HCT116 (cell line): Measurements from ENCODE around the gene BRD4. TPM values are rescaled to one million over a fixed set of nuclear protein-coding genes. Genes with fewer than 3 reads are reported as not detected.

Experiments
- ATAC-seq: fragments of 200-7000 bp; cut with Tn5 transposase; 2 replicates; pipeline ENCODE4 v1.9.1; 2020; ENCODE audit warnings: mild to moderate bottlenecking, moderate library complexity
- BruUV-seq: library from RNA; stranded (reverse); fragments of 400-500 nt; replicated peaks from 2 replicates; lab custom pipeline; 2021; lab: Mats Ljungman, UMichigan
- CTCF ChIA-PET: fragments of 300-600 bp; sonication (Branson Sonifier 250); formaldehyde crosslinking; loops from one replicate; lab custom pipeline; 2021; ENCODE audit warnings: antibody characterized with exemption; lab: Charles Lee
- POLR2A ChIA-PET: fragments of 300-600, 350-600 bp; sonication (Branson Sonifier 250); formaldehyde crosslinking; loops from one replicate; lab custom pipeline; 2021; ENCODE audit warnings: antibody characterized with exemption; lab: Charles Lee
- RAD21 ChIA-PET, 2 experiments: fragments of 300-600 bp; sonication (Branson Sonifier 250); formaldehyde crosslinking; loops; one replicate each; lab custom pipeline; 2023; ENCODE audit warnings: low total read pairs in 2 of 2; ENCODE audit not compliant: uncharacterized antibody in 2 of 2, unreplicated experiment in 2 of 2, low non-redundant PET in 1 of 2; lab: Charles Lee
- DNase-seq: peaks from one replicate; pipeline ENCODE4 v3.0.0-alpha.2; 2010; ENCODE audit warnings: low read depth, low spot score
- H2AFZ ChIP-seq: fragments of 200-600 bp; shearing (Covaris generic), sonication (generic); 2 replicates; pipeline ENCODE4 v1.6.1; 2017; ENCODE audit warnings: low read depth, mixed run types, mixed read lengths, antibody characterized with exemption, low read length; ENCODE audit not compliant: poor library complexity, severe bottlenecking
- H3K27ac ChIP-seq: 2 replicates; pipeline ENCODE4 v1.5.1; 2012; ENCODE audit warnings: low read depth, low read length
- H3K27me3 ChIP-seq: fragments of 200-600 bp; sonication (generic); 2 replicates; pipeline ENCODE4 v1.6.1; 2016; ENCODE audit warnings: mixed run types, low read length, mixed read lengths; ENCODE audit not compliant: insufficient read depth
- H3K36me3 ChIP-seq, 2 experiments: fragments of 200-500 bp in 1 of 2; fragments of 200-600 bp in 1 of 2; sonication (Bioruptor generic) in 1 of 2; sonication (generic) in 1 of 2; 2 replicates each; pipeline versions ENCODE4 v1.5.1 to v1.6.1; 2014 to 2016; ENCODE audit warnings: low read length in 2 of 2, inconsistent platforms in 1 of 2, mixed read lengths in 1 of 2, mixed run types in 1 of 2; ENCODE audit not compliant: insufficient read depth in 2 of 2, control insufficient read depth in 1 of 2
- H3K4me1 ChIP-seq, 2 experiments: fragments of 200-600 bp in 1 of 2; sonication (generic) in 1 of 2; 2 replicates each; pipeline versions ENCODE4 v1.5.1 to v1.6.1; 2012 to 2017; ENCODE audit warnings: low read length in 2 of 2, inconsistent platforms in 1 of 2, mild to moderate bottlenecking in 1 of 2, mixed read lengths in 1 of 2, mixed run types in 1 of 2, moderate library complexity in 1 of 2; ENCODE audit not compliant: insufficient read depth in 2 of 2, control insufficient read depth in 1 of 2
- H3K4me2 ChIP-seq: fragments of 200-600 bp; sonication (generic); 2 replicates; pipeline ENCODE4 v1.6.1; 2017; ENCODE audit warnings: mixed run types, low read length, mixed read lengths
- H3K4me3 ChIP-seq, 2 experiments: fragments of 200-600 bp in 1 of 2; sonication (generic) in 1 of 2; replicated peaks in 1 of 2; 2 replicates each; pipeline ENCODE4 v1.5.1; 2011 to 2016; ENCODE audit warnings: low read length in 2 of 2, control low read depth in 1 of 2, low read depth in 1 of 2, mild to moderate bottlenecking in 1 of 2, mixed read lengths in 1 of 2, mixed run types in 1 of 2
- H3K79me2 ChIP-seq: fragments of 200-600 bp; sonication (generic); 2 replicates; pipeline ENCODE4 v1.6.1; 2017; ENCODE audit warnings: mild to moderate bottlenecking, mixed run types, low read length, moderate library complexity, mixed read lengths; ENCODE audit not compliant: insufficient read depth
- H3K9ac ChIP-seq: fragments of 200-600 bp; sonication (generic); 2 replicates; pipeline ENCODE4 v1.6.1; 2016; ENCODE audit warnings: low read length, mixed read lengths
- H3K9me2 ChIP-seq: fragments of 200-600 bp; sonication (generic), shearing (Covaris generic); 2 replicates; pipeline ENCODE4 v1.6.1; 2017; ENCODE audit warnings: mixed run types, mild to moderate bottlenecking, moderate library complexity; ENCODE audit not compliant: insufficient read depth
- H3K9me3 ChIP-seq, 2 experiments: fragments of 200-500 bp in 1 of 2; fragments of 200-600 bp in 1 of 2; sonication (Bioruptor generic) in 1 of 2; sonication (generic) in 1 of 2; 2 replicates each; pipeline ENCODE4 v1.6.1; 2014 to 2017; ENCODE audit warnings: low read length in 2 of 2, mixed read lengths in 2 of 2, inconsistent platforms in 1 of 2, low read depth in 1 of 2, mild to moderate bottlenecking in 1 of 2, mixed run types in 1 of 2, moderate library complexity in 1 of 2; ENCODE audit not compliant: control insufficient read depth in 1 of 2, insufficient read depth in 1 of 2
- H4K20me1 ChIP-seq: fragments of 200-600 bp; sonication (generic), shearing (Covaris generic); 2 replicates; pipeline ENCODE4 v1.6.1; 2017; ENCODE audit warnings: mixed run types, mild to moderate bottlenecking, moderate library complexity; ENCODE audit not compliant: insufficient read depth
- CBX3 ChIP-seq: IDR thresholded peaks from 2 replicates; pipeline ENCODE4 v1.6.1; 2012; ENCODE audit warnings: low read depth
- CTCF ChIP-seq, 3 experiments: fragments of 200-600 bp in 1 of 3; sonication (generic) in 1 of 3; IDR thresholded peaks in 2 of 3; conservative IDR thresholded peaks in 1 of 3; 2 replicates each; pipeline ENCODE4 v1.5.1; 2012 to 2017; ENCODE audit warnings: low read depth in 2 of 3, low read length in 2 of 3, antibody characterized with exemption in 1 of 3, borderline replicate concordance in 1 of 3, control low read depth in 1 of 3, mild to moderate bottlenecking in 1 of 3, mixed read lengths in 1 of 3, mixed run types in 1 of 3, moderate library complexity in 1 of 3; ENCODE audit not compliant: insufficient read depth in 1 of 3
- EGR1 ChIP-seq: IDR thresholded peaks from 2 replicates; pipeline ENCODE4 v1.6.1; 2012; ENCODE audit warnings: low read depth
- FOSL1 ChIP-seq: IDR thresholded peaks from 2 replicates; pipeline ENCODE4 v1.6.1; 2012; ENCODE audit warnings: low read depth
- JUND ChIP-seq: IDR thresholded peaks from 2 replicates; pipeline ENCODE4 v1.6.1; 2012
- POLR2AphosphoS5 ChIP-seq: IDR thresholded peaks from 2 replicates; pipeline ENCODE4 v1.6.1; 2011; ENCODE audit warnings: mild to moderate bottlenecking, low read depth, low read length, moderate library complexity
- SRF ChIP-seq: IDR thresholded peaks from 2 replicates; pipeline ENCODE4 v1.6.1; 2012; ENCODE audit warnings: low read depth
- ZFX ChIP-seq: fragments of 450-650 bp; IDR thresholded peaks from 2 replicates; pipeline ENCODE4 v1.6.1; 2017
- ZNF274 ChIP-seq: fragments of 200-500 bp; sonication (Bioruptor generic); IDR thresholded peaks from 2 replicates; pipeline ENCODE4 v1.6.1; 2014; ENCODE audit warnings: mild to moderate bottlenecking, low read depth, low read length, inconsistent platforms
- intact Hi-C: fragments of 100-400 bp; cut with micrococcal nuclease; formaldehyde crosslinking; loops from 2 replicates; pipeline ENCODE4 v1.10.0; 2022
- total RNA-seq: library from RNA; stranded (reverse); gene quantifications from one replicate; pipeline ENCODE4 v1.2.1, GENCODE V29; 2021; ENCODE audit not compliant: unreplicated experiment
- TF ChIP-seq, protein P1 (sequence below): IDR thresholded peaks from 2 replicates; pipeline ENCODE4 v1.6.1; 2012; ENCODE audit warnings: low read depth

Gene BRD4
- total RNA-seq, 1 experiment from 2014 or later = 52.9 TPM

GRCh38 chr19:15222738-15223648 lies 109.3 kb downstream of the BRD4 start:
- no peaks in the 10 kb centered on the region for H3K36me3 ChIP-seq
- no peaks in the 10 kb centered on the region for H3K27me3 ChIP-seq
- no peaks in the 10 kb centered on the region for H4K20me1 ChIP-seq
- TF ChIP-seq EGR1 (0 out of 2 replicates have a peak, but pooled peaks have one; percentile 33), ZNF274 (no peak), CBX3 (no peak), JUND (no peak)
- CTCF ChIA-PET = no interaction called here
- no peaks in the 10 kb centered on the region for H3K9me2 ChIP-seq
- peak overlapping the region in 1 of 2 experiments; percentile 16; a peak in 1 of 4 replicates for H3K4me3 ChIP-seq
- RAD21 ChIA-PET = no interaction called here
- peaks cover 4 to 8% of the 10 kb centered on the region in 2 experiments; a peak in 2 of 4 replicates for H3K4me1 ChIP-seq
- intact Hi-C loops = no loop called here
- ATAC-seq (peak; percentile 93), DNase-seq (peak; percentile 33)
- H3K9me3 ChIP-seq = no peaks in the 10 kb centered on the region
- H2AFZ ChIP-seq = no peak overlapping the region
- BruUV-seq = no TSS peak
- H3K79me2 ChIP-seq = no peaks in the 10 kb centered on the region
- H3K4me2 ChIP-seq = peak overlapping the region; percentile 50
- POLR2A ChIA-PET = interaction anchor here (0.6 kb wide), 1 partner anchor 1350 kb away, joined by 7 read pairs; no protein-coding TSS in a partner anchor
- no peak overlapping the region for H3K9ac ChIP-seq
- H3K27ac ChIP-seq = no peak overlapping the region

DNA sequence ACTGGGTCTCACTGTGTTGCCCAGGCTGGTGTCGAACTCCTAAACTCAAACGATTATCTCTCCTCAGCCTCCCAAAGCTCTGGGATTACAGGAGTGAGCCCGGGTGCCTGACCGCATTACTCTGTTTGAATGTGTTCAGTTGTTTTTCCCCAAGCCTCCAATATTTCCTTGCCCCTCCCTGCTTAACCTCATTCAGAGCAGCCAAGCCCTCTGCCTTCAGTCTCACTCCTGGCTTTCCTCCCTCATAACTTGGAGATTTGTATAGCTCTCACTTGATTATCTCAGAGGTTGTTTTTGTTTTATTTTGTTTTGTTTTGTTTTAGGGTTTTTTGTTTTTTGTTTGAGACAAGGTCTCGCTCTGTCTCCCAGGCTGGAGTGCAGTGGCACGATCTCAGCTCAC lies 111.5 kb downstream of the BRD4 start:
- no peak overlapping the region for H2AFZ ChIP-seq
- no peak overlapping the region for H3K4me3 ChIP-seq
- no peak for ATAC-seq
- no peak overlapping the region for H3K4me2 ChIP-seq
- BruUV-seq = no TSS peak
- peaks cover 11 to 12% of the 10 kb centered on the region in 2 experiments for H3K4me1 ChIP-seq
- H3K9me3 ChIP-seq = no peaks in the 10 kb centered on the region
- no peak for DNase-seq
- H3K9me2 ChIP-seq = no peaks in the 10 kb centered on the region
- H4K20me1 ChIP-seq = no peaks in the 10 kb centered on the region
- ChIA-PET CTCF (interaction anchor here (1.1 kb wide), 1 partner anchor 66 kb away, joined by 3 read pairs; no protein-coding TSS in a partner anchor), RAD21 (interaction anchor here in 1 of 2 experiments (0.7 kb wide), 1 partner anchor 343 kb away, joined by 3 read pairs; no protein-coding TSS in a partner anchor), POLR2A (interaction anchor here (0.6 kb wide), 1 partner anchor 541 kb away, joined by 3 read pairs; no protein-coding TSS in a partner anchor)
- H3K27ac ChIP-seq = no peak overlapping the region
- H3K27me3 ChIP-seq = no peaks in the 10 kb centered on the region
- H3K36me3 ChIP-seq = no peaks in the 10 kb centered on the region
- no peak overlapping the region for H3K9ac ChIP-seq
- H3K79me2 ChIP-seq = no peaks in the 10 kb centered on the region
- intact Hi-C loops = no loop called here
- TF ChIP-seq CTCF (IDR thresholded peaks at IDR 0.05 in 2 of 3, conservative IDR thresholded peaks at IDR 0.05 in 1 of 3; ENCODE audit: borderline replicate concordance in 1 of 3, insufficient read depth in 1 of 3, low read depth in 2 of 3, low read length in 2 of 3) = no peak
- TF ChIP-seq, protein P1, sequence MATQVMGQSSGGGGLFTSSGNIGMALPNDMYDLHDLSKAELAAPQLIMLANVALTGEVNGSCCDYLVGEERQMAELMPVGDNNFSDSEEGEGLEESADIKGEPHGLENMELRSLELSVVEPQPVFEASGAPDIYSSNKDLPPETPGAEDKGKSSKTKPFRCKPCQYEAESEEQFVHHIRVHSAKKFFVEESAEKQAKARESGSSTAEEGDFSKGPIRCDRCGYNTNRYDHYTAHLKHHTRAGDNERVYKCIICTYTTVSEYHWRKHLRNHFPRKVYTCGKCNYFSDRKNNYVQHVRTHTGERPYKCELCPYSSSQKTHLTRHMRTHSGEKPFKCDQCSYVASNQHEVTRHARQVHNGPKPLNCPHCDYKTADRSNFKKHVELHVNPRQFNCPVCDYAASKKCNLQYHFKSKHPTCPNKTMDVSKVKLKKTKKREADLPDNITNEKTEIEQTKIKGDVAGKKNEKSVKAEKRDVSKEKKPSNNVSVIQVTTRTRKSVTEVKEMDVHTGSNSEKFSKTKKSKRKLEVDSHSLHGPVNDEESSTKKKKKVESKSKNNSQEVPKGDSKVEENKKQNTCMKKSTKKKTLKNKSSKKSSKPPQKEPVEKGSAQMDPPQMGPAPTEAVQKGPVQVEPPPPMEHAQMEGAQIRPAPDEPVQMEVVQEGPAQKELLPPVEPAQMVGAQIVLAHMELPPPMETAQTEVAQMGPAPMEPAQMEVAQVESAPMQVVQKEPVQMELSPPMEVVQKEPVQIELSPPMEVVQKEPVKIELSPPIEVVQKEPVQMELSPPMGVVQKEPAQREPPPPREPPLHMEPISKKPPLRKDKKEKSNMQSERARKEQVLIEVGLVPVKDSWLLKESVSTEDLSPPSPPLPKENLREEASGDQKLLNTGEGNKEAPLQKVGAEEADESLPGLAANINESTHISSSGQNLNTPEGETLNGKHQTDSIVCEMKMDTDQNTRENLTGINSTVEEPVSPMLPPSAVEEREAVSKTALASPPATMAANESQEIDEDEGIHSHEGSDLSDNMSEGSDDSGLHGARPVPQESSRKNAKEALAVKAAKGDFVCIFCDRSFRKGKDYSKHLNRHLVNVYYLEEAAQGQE = no peak
- TF ChIP-seq ZFX = no peak
- TF ChIP-seq EGR1 = no peak
- no peak for TF ChIP-seq SRF
- no peak for TF ChIP-seq POLR2AphosphoS5
- no peak for TF ChIP-seq FOSL1
